H9 (cell line): ENCODE measurements around the gene MARCHF10. TPM values are rescaled to one million over a fixed set of nuclear protein-coding genes. Genes with fewer than 3 reads are reported as not detected.
A peak's percentile ranks its signal among the peaks of the same experiment; 100 is the strongest.

Experiments used
- DNase-seq: peaks from one replicate; pipeline ENCODE4 v3.0.0-alpha.2; 2017
- H2AFZ ChIP-seq: one replicate; pipeline ENCODE4 v1.6.1; 2013; ENCODE audit warnings: mild to moderate bottlenecking, low read length, control low read depth, moderate library complexity
- H2AK5ac ChIP-seq: 2 replicates; pipeline ENCODE4 v1.6.1; 2013; ENCODE audit warnings: low read length, control low read depth, mixed read lengths; ENCODE audit not compliant: insufficient read length
- H2BK120ac ChIP-seq: one replicate; pipeline ENCODE4 v1.6.1; 2013; ENCODE audit warnings: low read depth, mild to moderate bottlenecking, low read length, control low read depth, inconsistent platforms; ENCODE audit not compliant: poor library complexity, severe bottlenecking
- H2BK12ac ChIP-seq: 2 replicates; pipeline ENCODE4 v1.6.1; 2013; ENCODE audit warnings: low read length, control low read depth, mixed read lengths, low read depth; ENCODE audit not compliant: insufficient read length
- H2BK15ac ChIP-seq: 2 replicates; pipeline ENCODE4 v1.6.1; 2013; ENCODE audit warnings: low read depth, low read length, control low read depth
- H2BK20ac ChIP-seq: one replicate; pipeline ENCODE4 v1.6.1; 2013; ENCODE audit warnings: low read depth, mild to moderate bottlenecking, low read length, control low read depth, inconsistent platforms; ENCODE audit not compliant: poor library complexity, severe bottlenecking
- H2BK5ac ChIP-seq: 2 replicates; pipeline ENCODE4 v1.6.1; 2013; ENCODE audit warnings: low read length, control low read depth, mixed read lengths; ENCODE audit not compliant: insufficient read length
- H3K14ac ChIP-seq: 2 replicates; pipeline ENCODE4 v1.6.1; 2013; ENCODE audit warnings: low read length, control low read depth; ENCODE audit not compliant: insufficient read depth
- H3K18ac ChIP-seq: 2 replicates; pipeline ENCODE4 v1.6.1; 2013; ENCODE audit warnings: low read depth, mild to moderate bottlenecking, mixed read lengths, low read length, control low read depth; ENCODE audit not compliant: insufficient read length
- H3K23ac ChIP-seq: 2 replicates; pipeline ENCODE4 v1.6.1; 2013; ENCODE audit warnings: low read length, control low read depth, mixed read lengths, low read depth; ENCODE audit not compliant: insufficient read length
- H3K23me2 ChIP-seq: 2 replicates; pipeline ENCODE4 v1.6.1; 2013; ENCODE audit warnings: low read depth, mild to moderate bottlenecking, mixed read lengths, low read length, control low read depth; ENCODE audit not compliant: insufficient read length, poor library complexity, severe bottlenecking
- H3K27ac ChIP-seq: 2 replicates; pipeline ENCODE4 v1.5.1; 2013; ENCODE audit warnings: low read length, control low read depth, mixed read lengths, low read depth; ENCODE audit not compliant: insufficient read length
- H3K27me3 ChIP-seq: 2 replicates; pipeline ENCODE4 v1.6.1; 2013; ENCODE audit warnings: low read length, control low read depth, inconsistent platforms; ENCODE audit not compliant: insufficient read depth
- H3K4ac ChIP-seq: 2 replicates; pipeline ENCODE4 v1.6.1; 2013; ENCODE audit warnings: low read depth, mild to moderate bottlenecking, control low read depth, inconsistent platforms, low read length, moderate library complexity
- H3K4me1 ChIP-seq: 2 replicates; pipeline ENCODE4 v1.6.1; 2013; ENCODE audit warnings: low read length, control low read depth, inconsistent platforms; ENCODE audit not compliant: insufficient read depth
- H3K4me2 ChIP-seq: 2 replicates; pipeline ENCODE4 v1.6.1; 2013; ENCODE audit warnings: low read length, control low read depth, mixed read lengths; ENCODE audit not compliant: insufficient read length, insufficient read depth
- H3K56ac ChIP-seq: 2 replicates; pipeline ENCODE4 v1.6.1; 2013; ENCODE audit warnings: low read depth, mild to moderate bottlenecking, mixed read lengths, low read length, control low read depth; ENCODE audit not compliant: insufficient read length
- H3K79me1 ChIP-seq: 2 replicates; pipeline ENCODE4 v1.6.1; 2013; ENCODE audit warnings: low read depth, mild to moderate bottlenecking, moderate library complexity, low read length, control low read depth, inconsistent platforms; ENCODE audit not compliant: insufficient read depth, poor library complexity, severe bottlenecking
- H3K79me2 ChIP-seq: 2 replicates; pipeline ENCODE4 v1.6.1; 2013; ENCODE audit warnings: low read length, control low read depth, inconsistent platforms; ENCODE audit not compliant: insufficient read depth
- H3K9ac ChIP-seq: 2 replicates; pipeline ENCODE4 v1.6.1; 2013; ENCODE audit warnings: low read length, control low read depth, mixed read lengths; ENCODE audit not compliant: insufficient read length; ENCODE audit errors: extremely low read depth
- H3K9me3 ChIP-seq: one replicate; pipeline ENCODE4 v1.6.1; 2013; ENCODE audit warnings: low read depth, low read length, inconsistent platforms; ENCODE audit not compliant: control insufficient read depth
- H3T11ph ChIP-seq: one replicate; pipeline ENCODE4 v1.6.1; 2013; ENCODE audit warnings: mild to moderate bottlenecking, low read length, control low read depth, inconsistent platforms
- H4K20me1 ChIP-seq: one replicate; pipeline ENCODE4 v1.6.1; 2013; ENCODE audit not compliant: control insufficient read depth, insufficient read length, insufficient read depth
- H4K5ac ChIP-seq: 2 replicates; pipeline ENCODE4 v1.6.1; 2013; ENCODE audit warnings: low read depth, mild to moderate bottlenecking, mixed read lengths, low read length, control low read depth; ENCODE audit not compliant: insufficient read length
- H4K8ac ChIP-seq: replicated peaks from 2 replicates; pipeline ENCODE4 v1.6.1; 2013; ENCODE audit warnings: low read length, control low read depth, mixed read lengths, low read depth; ENCODE audit not compliant: insufficient read length
- H4K91ac ChIP-seq: 2 replicates; pipeline ENCODE4 v1.6.1; 2013; ENCODE audit warnings: low read depth, mild to moderate bottlenecking, moderate library complexity, mixed read lengths, low read length, control low read depth; ENCODE audit not compliant: insufficient read length
- H3K27ac Mint-ChIP-seq, 3 experiments: 2 replicates in 2 of 3; 3 replicates in 1 of 3; pipeline ENCODE4 v1.8.0; 2020 to 2021; ENCODE audit warnings: mixed read lengths in 3 of 3, mild to moderate bottlenecking in 1 of 3, moderate library complexity in 1 of 3
- H3K27me3 Mint-ChIP-seq: 2 replicates; pipeline ENCODE4 v1.8.0; 2021; ENCODE audit warnings: low read depth, mild to moderate bottlenecking, moderate library complexity, mixed read lengths
- H3K36me3 Mint-ChIP-seq, 3 experiments: 2 replicates in 2 of 3; 3 replicates in 1 of 3; pipeline ENCODE4 v1.8.0; 2020 to 2021; ENCODE audit warnings: low read depth in 3 of 3, mixed read lengths in 3 of 3; ENCODE audit not compliant: insufficient read depth in 1 of 3
- H3K4me1 Mint-ChIP-seq, 2 experiments: 2 replicates each; pipeline ENCODE4 v1.8.0; 2020; ENCODE audit warnings: mixed read lengths in 2 of 2
- H3K4me3 Mint-ChIP-seq, 2 experiments: 2 replicates in 1 of 2; 3 replicates in 1 of 2; pipeline ENCODE4 v1.8.0; 2020 to 2021; ENCODE audit warnings: mild to moderate bottlenecking in 2 of 2, mixed read lengths in 2 of 2, moderate library complexity in 1 of 2
- H3K9me3 Mint-ChIP-seq, 2 experiments: 2 replicates in 1 of 2; 3 replicates in 1 of 2; pipeline ENCODE4 v1.8.0; 2020; ENCODE audit warnings: mild to moderate bottlenecking in 2 of 2, mixed read lengths in 2 of 2, moderate library complexity in 1 of 2
- WGBS: extraction: QIAGEN DNeasy Blood & Tissue Kit; methylation state at CpG from one replicate; pipeline ENCODE4 v1.1.7; 2013; ENCODE audit warnings: missing lambda C conversion rate, low lambda C conversion rate, mixed read lengths; ENCODE audit not compliant: insufficient read length; ENCODE audit errors: extremely low coverage; 5-methylcytosine and 5-hydroxymethylcytosine counted together
- total RNA-seq: library from RNA; stranded (reverse); gene quantifications from 2 replicates; pipeline ENCODE4 v1.2.1, GENCODE V29; 2021
- TF ChIP-seq, protein P1 (sequence below): fragments of 200-600 bp; sonication (generic); conservative IDR thresholded peaks from 3 replicates; pipeline ENCODE4 v1.8.0; 2021; ENCODE audit warnings: antibody characterized with exemption, mild to moderate bottlenecking

MARCHF10 gene
- total RNA-seq, 1 experiment from 2014 or later, result not detected

DNA sequence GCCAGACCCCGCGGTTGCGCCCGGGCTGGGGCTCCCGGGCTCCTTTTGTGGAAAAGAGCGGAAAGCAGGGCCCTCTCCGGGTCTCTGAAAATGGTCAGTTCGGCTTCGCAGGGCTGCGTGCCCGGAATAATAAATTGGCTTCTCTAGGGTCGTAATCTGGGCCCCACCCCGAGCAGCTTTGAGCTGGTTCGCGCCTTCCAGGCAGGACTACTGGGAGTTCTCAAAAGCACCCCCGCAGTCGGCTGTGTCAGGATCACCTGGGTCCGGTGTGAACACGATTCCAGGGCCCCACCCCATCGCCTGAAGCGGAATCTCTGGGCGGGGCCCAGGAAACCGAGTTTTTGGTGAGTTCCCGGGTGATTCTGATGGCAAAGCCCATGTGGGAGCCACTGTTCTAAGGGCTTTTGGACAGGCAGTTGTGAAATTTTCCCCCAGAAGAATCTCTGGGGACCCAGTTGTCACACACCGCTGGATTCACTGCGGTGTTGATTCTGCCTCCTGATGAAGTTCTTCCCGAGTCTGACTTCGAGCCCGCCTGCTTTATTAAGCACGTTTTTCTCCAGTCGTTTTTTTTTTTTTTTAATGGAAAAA, 103.6 kb downstream of the MARCHF10 start:
- no peak overlapping the region for H3T11ph ChIP-seq
- H2AFZ ChIP-seq, result no peak overlapping the region
- H2BK12ac ChIP-seq, result no peak overlapping the region
- no peak overlapping the region for H3K4ac ChIP-seq
- H4K91ac ChIP-seq, result no peak overlapping the region
- peak overlapping the region; percentile 51 for H3K4me2 ChIP-seq
- H3K9me3 Mint-ChIP-seq, result peaks cover 12 to 19% of the 10 kb centered on the region in 2 experiments
- H4K5ac ChIP-seq, result no peak overlapping the region
- H3K56ac ChIP-seq, result no peak overlapping the region
- TF ChIP-seq, protein P1, sequence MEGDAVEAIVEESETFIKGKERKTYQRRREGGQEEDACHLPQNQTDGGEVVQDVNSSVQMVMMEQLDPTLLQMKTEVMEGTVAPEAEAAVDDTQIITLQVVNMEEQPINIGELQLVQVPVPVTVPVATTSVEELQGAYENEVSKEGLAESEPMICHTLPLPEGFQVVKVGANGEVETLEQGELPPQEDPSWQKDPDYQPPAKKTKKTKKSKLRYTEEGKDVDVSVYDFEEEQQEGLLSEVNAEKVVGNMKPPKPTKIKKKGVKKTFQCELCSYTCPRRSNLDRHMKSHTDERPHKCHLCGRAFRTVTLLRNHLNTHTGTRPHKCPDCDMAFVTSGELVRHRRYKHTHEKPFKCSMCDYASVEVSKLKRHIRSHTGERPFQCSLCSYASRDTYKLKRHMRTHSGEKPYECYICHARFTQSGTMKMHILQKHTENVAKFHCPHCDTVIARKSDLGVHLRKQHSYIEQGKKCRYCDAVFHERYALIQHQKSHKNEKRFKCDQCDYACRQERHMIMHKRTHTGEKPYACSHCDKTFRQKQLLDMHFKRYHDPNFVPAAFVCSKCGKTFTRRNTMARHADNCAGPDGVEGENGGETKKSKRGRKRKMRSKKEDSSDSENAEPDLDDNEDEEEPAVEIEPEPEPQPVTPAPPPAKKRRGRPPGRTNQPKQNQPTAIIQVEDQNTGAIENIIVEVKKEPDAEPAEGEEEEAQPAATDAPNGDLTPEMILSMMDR, result no peak
- no peaks in the 10 kb centered on the region for H3K9me3 ChIP-seq
- no peaks in the 10 kb centered on the region for H3K79me2 ChIP-seq
- H3K9ac ChIP-seq, result peak overlapping the region; percentile 41
- DNase-seq, result peak; percentile 79
- H3K27me3 ChIP-seq, result no peaks in the 10 kb centered on the region; the same call in 1 of the 2 replicates
- H3K4me3 Mint-ChIP-seq, result peak overlapping the region; percentile 83 to 90
- no peak overlapping the region for H4K8ac ChIP-seq
- H3K79me1 ChIP-seq, result no peaks in the 10 kb centered on the region
- peaks cover 40% of the 10 kb centered on the region for H3K27me3 Mint-ChIP-seq
- H2AK5ac ChIP-seq, result no peak overlapping the region
- H3K23ac ChIP-seq, result no peak overlapping the region
- WGBS, result no CpG with 5 or more reads among the region's 31 CpGs
- no peaks in the 10 kb centered on the region for H4K20me1 ChIP-seq
- H3K14ac ChIP-seq, result peak overlapping the region; percentile 40; the same call in 1 of the 2 replicates
- peaks cover 5% of the 10 kb centered on the region for H3K4me1 ChIP-seq
- H2BK15ac ChIP-seq, result no peak overlapping the region
- H2BK5ac ChIP-seq, result no peak overlapping the region
- H3K18ac ChIP-seq, result peak overlapping the region; percentile 82
- H2BK20ac ChIP-seq, result no peak overlapping the region
- peaks cover 27 to 32% of the 10 kb centered on the region in 2 experiments for H3K4me1 Mint-ChIP-seq
- no peak overlapping the region for H3K27ac ChIP-seq
- no peak overlapping the region for H2BK120ac ChIP-seq
- H3K23me2 ChIP-seq, result peaks cover 17% of the 10 kb centered on the region
- H3K27ac Mint-ChIP-seq, result peak overlapping the region in 1 of 3 experiments; percentile 56; a peak in 1 of 7 replicates
- H3K36me3 Mint-ChIP-seq, result peaks cover 7 to 18% (median 14%) of the 10 kb centered on the region in 3 experiments
